ENCODE data around the gene ADAMTSL2.

GRCh38 chr9:133583111-133583510 lies 48.6 kb downstream of the ADAMTSL2 start:
- TF ChIP-seq, protein P1, sequence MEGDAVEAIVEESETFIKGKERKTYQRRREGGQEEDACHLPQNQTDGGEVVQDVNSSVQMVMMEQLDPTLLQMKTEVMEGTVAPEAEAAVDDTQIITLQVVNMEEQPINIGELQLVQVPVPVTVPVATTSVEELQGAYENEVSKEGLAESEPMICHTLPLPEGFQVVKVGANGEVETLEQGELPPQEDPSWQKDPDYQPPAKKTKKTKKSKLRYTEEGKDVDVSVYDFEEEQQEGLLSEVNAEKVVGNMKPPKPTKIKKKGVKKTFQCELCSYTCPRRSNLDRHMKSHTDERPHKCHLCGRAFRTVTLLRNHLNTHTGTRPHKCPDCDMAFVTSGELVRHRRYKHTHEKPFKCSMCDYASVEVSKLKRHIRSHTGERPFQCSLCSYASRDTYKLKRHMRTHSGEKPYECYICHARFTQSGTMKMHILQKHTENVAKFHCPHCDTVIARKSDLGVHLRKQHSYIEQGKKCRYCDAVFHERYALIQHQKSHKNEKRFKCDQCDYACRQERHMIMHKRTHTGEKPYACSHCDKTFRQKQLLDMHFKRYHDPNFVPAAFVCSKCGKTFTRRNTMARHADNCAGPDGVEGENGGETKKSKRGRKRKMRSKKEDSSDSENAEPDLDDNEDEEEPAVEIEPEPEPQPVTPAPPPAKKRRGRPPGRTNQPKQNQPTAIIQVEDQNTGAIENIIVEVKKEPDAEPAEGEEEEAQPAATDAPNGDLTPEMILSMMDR (IDR thresholded peaks at IDR 0.05), result no peak
- TF ChIP-seq POLR2A (IDR thresholded peaks at IDR 0.05), result no peak

Measured in tibial nerve (tissue), 3 donors.